HepG2 (cell line): ENCODE measurements around the gene SP1. TPM values are rescaled to one million over a fixed set of nuclear protein-coding genes. Genes with fewer than 3 reads are reported as not detected.
"Not testable (repeated sequence)": the region's sequence is repeated elsewhere in the genome, so short reads cannot be mapped to it uniquely, and the experiment has no call there.

Experiments used
- ATAC-seq: fragments of 200-7000 bp; cut with Tn5 transposase; 3 replicates; pipeline ENCODE4 v1.9.1; 2020; ENCODE audit warnings: mild to moderate bottlenecking, moderate library complexity
- BruUV-seq: library from RNA; stranded (reverse); fragments of 400-500 nt; replicated peaks from 2 replicates; lab custom pipeline; 2021; lab: Mats Ljungman, UMichigan
- CTCF ChIA-PET: fragments of 300-600 bp; formaldehyde crosslinking; extraction: SDS; loops from one replicate; lab custom pipeline; 2021; ENCODE audit warnings: low total read pairs, inconsistent platforms, low intra/inter-chr PET ratio; lab: Yijun Ruan, JAX
- POLR2A ChIA-PET: fragments of 350-600 bp; sonication (Branson Sonifier 250); formaldehyde crosslinking; loops from one replicate; lab custom pipeline; 2020; ENCODE audit warnings: antibody characterized with exemption, inconsistent platforms; lab: Yijun Ruan, JAX
- DNase-seq: peaks from one replicate; pipeline ENCODE4 v3.0.0-alpha.2; 2015; ENCODE audit warnings: low spot score
- FAIRE-seq: peaks from 3 replicates; lab custom pipeline; 2011; peaks lifted over from hg19 to GRCh38; lab: Jason Lieb, UNC
- H2AFZ ChIP-seq: one replicate; pipeline ENCODE4 v1.6.1; 2011; ENCODE audit warnings: low read length, inconsistent platforms
- H3K27ac ChIP-seq: fragments of 300-600 bp; 3 replicates; pipeline ENCODE4 v1.8.0; 2011; ENCODE audit warnings: mixed run types, mild to moderate bottlenecking, mixed read lengths, low read length, inconsistent platforms; ENCODE audit not compliant: insufficient read depth; ENCODE audit errors: extremely low read length
- H3K27me3 ChIP-seq, 2 experiments: fragments of 200-600 bp in 1 of 2; 2 replicates in 1 of 2; 3 replicates in 1 of 2; pipeline versions ENCODE4 v1.6.0 to v1.8.0; 2011; ENCODE audit warnings: low read length in 2 of 2, mild to moderate bottlenecking in 2 of 2, moderate library complexity in 2 of 2, inconsistent platforms in 1 of 2; ENCODE audit not compliant: insufficient read depth in 2 of 2, control insufficient read depth in 1 of 2
- H3K36me3 ChIP-seq, 2 experiments: fragments of 200-600 bp in 1 of 2; replicated peaks in 1 of 2; 2 replicates in 1 of 2; 3 replicates in 1 of 2; pipeline versions ENCODE4 v1.5.1 to v1.8.0; 2011; ENCODE audit warnings: low read length in 2 of 2, inconsistent platforms in 1 of 2; ENCODE audit not compliant: insufficient read depth in 2 of 2, control insufficient read depth in 1 of 2
- H3K4me1 ChIP-seq: 2 replicates; pipeline ENCODE4 v1.5.1; 2012; ENCODE audit warnings: low read length, inconsistent platforms; ENCODE audit not compliant: insufficient read depth
- H3K4me2 ChIP-seq: 2 replicates; pipeline ENCODE4 v1.6.0; 2011; ENCODE audit warnings: low read depth, low read length, inconsistent platforms
- H3K4me3 ChIP-seq, 3 experiments: fragments of 200-600 bp in 1 of 3; sonication (generic), shearing (Covaris generic) in 1 of 3; replicated peaks in 1 of 3; 2 replicates each; pipeline ENCODE4 v1.5.1; 2011 to 2016; ENCODE audit warnings: low read length in 3 of 3, inconsistent platforms in 2 of 3, low read depth in 2 of 3, mild to moderate bottlenecking in 2 of 3, control low read depth in 1 of 3, mixed read lengths in 1 of 3; ENCODE audit not compliant: insufficient read depth in 1 of 3
- H3K79me2 ChIP-seq: one replicate; pipeline ENCODE4 v1.6.1; 2011; ENCODE audit warnings: low read length, inconsistent platforms; ENCODE audit not compliant: insufficient read depth
- H3K9ac ChIP-seq: 2 replicates; pipeline ENCODE4 v1.6.0; 2011; ENCODE audit warnings: mild to moderate bottlenecking, low read depth, low read length, inconsistent platforms; ENCODE audit not compliant: insufficient read depth
- H3K9me3 ChIP-seq: 2 replicates; pipeline ENCODE4 v1.5.1; 2012; ENCODE audit warnings: mild to moderate bottlenecking, low read length
- H4K20me1 ChIP-seq: 2 replicates; pipeline ENCODE4 v1.6.0; 2011; ENCODE audit warnings: inconsistent platforms, mild to moderate bottlenecking, low read length, moderate library complexity; ENCODE audit not compliant: insufficient read depth
- ADNP ChIP-seq: sonication (generic); formaldehyde crosslinking; IDR thresholded peaks from 2 replicates; pipeline ENCODE4 v1.4.0; 2020; ENCODE audit warnings: missing genetic modification reagents
- WGBS: methylation state at CpG from one replicate; pipeline ENCODE4 v1.1.6; 2017; ENCODE audit warnings: low lambda C conversion rate; 5-methylcytosine and 5-hydroxymethylcytosine counted together
- in situ Hi-C: cut with HindIII; loops from 2 replicates; pipeline ENCODE4 v1.10.0; 2017; ENCODE audit warnings: low pct_unique_long_range_greater_than_20kb; ENCODE audit not compliant: extremely low pct_ligation_motif_present
- intact Hi-C: fragments of 100-400 bp; cut with micrococcal nuclease; formaldehyde crosslinking; loops from one replicate; pipeline ENCODE4 v1.10.0; 2022; ENCODE audit not compliant: unreplicated experiment
- polyA plus RNA-seq, 8 experiments: library from polyadenylated mRNA; depleted of rRNA in 3 of 8; stranded (reverse) in 7 of 8; unstranded in 1 of 8; fragments of >200 nt; fragmentation: Illumina TruSeq in 4 of 8; extraction: Trizol in 4 of 8; gene quantifications; 2 replicates each; pipeline versions ENCODE4 v1.2.1 to v1.2.3, GENCODE V29; 2011 to 2016; ENCODE audit warnings: low read depth in 4 of 8, missing spikeins in 1 of 8, mixed read lengths in 1 of 8; ENCODE audit not compliant: insufficient read depth in 1 of 8
- total RNA-seq, 5 experiments: library from RNA; depleted of rRNA; stranded (reverse); fragments of >200 nt; fragmentation: Illumina TruSeq; extraction: Trizol; gene quantifications; 2 replicates each; pipeline ENCODE4 v1.2.3, GENCODE V29; 2016; ENCODE audit warnings: low read depth in 1 of 5

Gene SP1
- total and polyA plus RNA-seq, 2 of the 13 experiments (the other 11 are each of a cell fraction or from before 2014, with no cell fraction given): 26.5 to 27.5 TPM

DNA sequence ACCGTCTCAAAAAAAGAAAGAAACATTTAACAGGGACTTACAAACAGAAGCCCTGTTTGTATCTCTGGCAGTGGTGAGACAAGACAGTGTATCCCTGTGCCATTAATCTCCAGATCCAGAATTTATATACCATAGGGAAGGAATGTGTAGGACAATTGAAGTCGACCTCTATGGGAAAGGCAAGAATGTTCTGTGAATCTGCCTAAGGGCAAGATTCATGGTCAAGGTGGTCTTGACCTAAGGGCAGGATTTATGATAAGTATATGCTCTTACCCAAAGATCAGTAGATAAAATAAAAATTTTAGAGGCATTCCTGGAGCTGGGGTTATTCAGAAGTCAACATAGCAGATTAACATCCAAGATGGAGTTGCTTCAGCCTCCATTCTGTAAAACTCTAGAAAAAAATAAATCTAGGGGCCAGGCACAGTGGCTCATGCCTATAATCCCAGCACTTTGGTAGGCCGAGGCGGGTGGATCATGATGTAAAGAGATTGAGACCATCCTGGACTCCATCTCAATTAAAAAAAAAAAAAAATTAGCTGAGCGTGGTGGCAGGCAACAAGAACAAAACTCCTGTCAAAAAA, 21.0 kb upstream of the SP1 start:
- H3K4me2 ChIP-seq: no peak overlapping the region
- ChIA-PET POLR2A (no interaction called here), CTCF (no interaction called here)
- FAIRE-seq (no peak), DNase-seq (no peak), ATAC-seq (no peak)
- TF ChIP-seq ADNP: no peak
- peaks cover 13% of the 10 kb centered on the region for H3K4me1 ChIP-seq
- in situ Hi-C loops (no loop called here), intact Hi-C loops (no loop called here)
- no peaks in the 10 kb centered on the region for H4K20me1 ChIP-seq
- BruUV-seq: no TSS peak
- H3K27me3 ChIP-seq: no peaks in the 10 kb centered on the region
- no peak overlapping the region for H2AFZ ChIP-seq
- WGBS: 57% methylated on average over 5 of the region's 5 CpGs
- H3K4me3 ChIP-seq: no peak overlapping the region
- no peak overlapping the region for H3K27ac ChIP-seq
- H3K9ac ChIP-seq: no peak overlapping the region
- H3K36me3 ChIP-seq: no peaks in the 10 kb centered on the region
- H3K9me3 ChIP-seq: no peaks in the 10 kb centered on the region
- no peaks in the 10 kb centered on the region for H3K79me2 ChIP-seq

DNA sequence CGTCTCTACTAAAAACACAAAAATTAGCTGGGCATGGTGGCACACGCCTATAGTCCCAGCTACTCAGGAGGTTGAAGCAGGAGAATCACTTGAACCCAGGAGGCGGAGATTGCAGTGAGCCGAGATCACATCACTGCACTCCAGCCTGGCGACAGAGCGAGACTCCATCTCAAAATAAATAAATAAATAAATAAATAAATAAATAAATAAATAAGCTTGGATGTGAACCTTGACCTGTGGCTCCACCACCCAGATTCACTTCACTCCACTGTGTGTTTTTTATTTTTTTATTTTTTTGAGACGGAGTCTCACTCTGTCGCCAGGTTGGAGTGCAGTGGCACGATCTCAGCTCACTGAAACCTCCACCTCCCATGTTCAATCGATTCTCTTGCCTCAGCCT, 18.3 kb upstream of the SP1 start:
- BruUV-seq, H3K36me3 ChIP-seq, H3K9ac ChIP-seq, H3K9me3 ChIP-seq, H3K27ac ChIP-seq, intact Hi-C loops, H3K4me2 ChIP-seq, FAIRE-seq, H3K4me3 ChIP-seq, in situ Hi-C loops, H4K20me1 ChIP-seq, H2AFZ ChIP-seq, CTCF ChIA-PET, H3K79me2 ChIP-seq, ATAC-seq, DNase-seq, H3K27me3 ChIP-seq: not testable (repeated sequence)
- POLR2A ChIA-PET: interaction anchor here (0.9 kb wide), 1 partner anchor 37 kb away, joined by 3 read pairs; no protein-coding TSS in a partner anchor
- 59% methylated on average over 10 of the region's 10 CpGs for WGBS
- H3K4me1 ChIP-seq: peaks cover 10% of the 10 kb centered on the region
